ENCODE results near the gene SHC3.

The SHC3 gene

GRCh38 chr9:89044881-89045280, 133.7 kb downstream of the SHC3 start:
- POLR2A ChIA-PET = no interaction called here
- no peak for DNase-seq (ENCODE audit: extremely low spot score)
- CTCF ChIA-PET = interaction anchor here (1.1 kb wide), 1 partner anchor 12 kb away, joined by 3 read pairs; no protein-coding TSS in a partner anchor

GRCh38 chr9:89044104-89044503, 134.5 kb downstream of the SHC3 start:
- DNase-seq (ENCODE audit: extremely low spot score) = no peak
- CTCF ChIA-PET = interaction anchor here (1.1 to 1.3 kb wide), 2 partner anchors 12 to 13 kb away, joined by 3 read pairs; no protein-coding TSS in a partner anchor
- TF ChIP-seq CTCF (IDR thresholded peaks at IDR 0.05; ENCODE audit: control extremely low read depth, extremely low read depth, low read depth, missing control alignments) = no peak
- POLR2A ChIA-PET = no interaction called here

More at GRCh38 chr9:89044881-89045280, 133.7 kb downstream of the SHC3 start:
- no peak for TF ChIP-seq CTCF (IDR thresholded peaks at IDR 0.05; ENCODE audit: control extremely low read depth, extremely low read depth, low read depth, missing control alignments)

GRCh38 chr9:89042984-89043383, 135.6 kb downstream of the SHC3 start:
- POLR2A ChIA-PET = no interaction called here
- TF ChIP-seq CTCF (IDR thresholded peaks at IDR 0.05; ENCODE audit: control extremely low read depth, extremely low read depth, low read depth, missing control alignments) = no peak
- CTCF ChIA-PET = no interaction called here
- no peak for DNase-seq (ENCODE audit: extremely low spot score)

GRCh38 chr9:89039664-89040063, 139.0 kb downstream of the SHC3 start:
- DNase-seq (ENCODE audit: extremely low spot score) = no peak
- POLR2A ChIA-PET = no interaction called here
- TF ChIP-seq CTCF (IDR thresholded peaks at IDR 0.05; ENCODE audit: control extremely low read depth, extremely low read depth, low read depth, missing control alignments) = no peak
- CTCF ChIA-PET = no interaction called here

GRCh38 chr9:89039104-89039465, 139.5 kb downstream of the SHC3 start:
- no peak for TF ChIP-seq CTCF (IDR thresholded peaks at IDR 0.05; ENCODE audit: control extremely low read depth, extremely low read depth, low read depth, missing control alignments)
- POLR2A ChIA-PET = no interaction called here
- no peak for DNase-seq (ENCODE audit: extremely low spot score)
- CTCF ChIA-PET = no interaction called here

- ChIA-PET POLR2A (no interaction called here), CTCF (no interaction called here)
- no peak for TF ChIP-seq CTCF (IDR thresholded peaks at IDR 0.05; ENCODE audit: control extremely low read depth, extremely low read depth, low read depth, missing control alignments)
- DNase-seq (ENCODE audit: extremely low spot score) = no peak
Measured at GRCh38 chr9:89038382-89039103, 140.1 kb downstream of the SHC3 start.
